ENCODE data around the gene CMIP. TPM values are rescaled to one million over a fixed set of nuclear protein-coding genes. Genes with fewer than 3 reads are reported as not detected.
A peak's percentile ranks its signal among the peaks of the same experiment; 100 is the strongest.

The CMIP gene
- 10 to 100 TPM; 15.5 to 65.9 (median 20.2) TPM for total RNA-seq

DNA sequence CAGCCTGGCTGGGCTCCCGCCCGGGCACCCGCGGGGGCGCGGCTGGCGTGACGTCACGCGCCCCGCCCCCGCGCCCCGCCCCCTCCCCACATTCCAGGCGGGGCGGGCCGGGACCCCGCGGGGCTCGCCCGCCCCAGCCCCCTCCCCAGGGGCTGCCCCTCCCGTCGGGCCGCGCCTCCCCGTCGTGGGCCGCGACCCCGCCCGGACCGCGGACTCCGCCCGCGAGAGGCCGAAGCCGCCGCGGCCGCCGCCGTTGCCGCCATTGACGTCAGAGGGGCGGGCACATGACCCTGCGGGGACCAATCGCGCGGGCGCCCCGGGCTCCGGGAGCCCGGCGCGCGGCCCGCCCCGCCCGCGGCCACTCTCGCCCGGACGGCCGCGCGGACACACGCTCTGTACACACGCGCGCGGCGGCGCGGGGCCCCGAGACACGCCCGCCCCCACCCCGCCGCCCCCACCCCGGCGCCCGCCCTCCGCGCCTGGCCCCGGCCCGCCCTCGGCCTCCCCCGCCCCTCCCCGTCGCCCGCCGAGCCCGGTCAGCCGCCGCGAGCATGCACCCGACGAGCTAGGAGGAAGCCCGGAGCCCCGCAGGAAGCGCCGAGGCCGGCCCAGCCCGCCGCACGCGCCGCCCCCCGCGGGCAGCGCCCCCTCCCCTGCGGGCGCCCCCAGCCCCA, at the start of gene CMIP:
CMIP (plus strand) TSS at position 361 of the 674 bp plus-strand sequence.
- peak in 1 of 2 donors; percentile 65 for TF ChIP-seq POLR2A (IDR thresholded peaks at IDR 0.05)
- TF ChIP-seq, protein P1, sequence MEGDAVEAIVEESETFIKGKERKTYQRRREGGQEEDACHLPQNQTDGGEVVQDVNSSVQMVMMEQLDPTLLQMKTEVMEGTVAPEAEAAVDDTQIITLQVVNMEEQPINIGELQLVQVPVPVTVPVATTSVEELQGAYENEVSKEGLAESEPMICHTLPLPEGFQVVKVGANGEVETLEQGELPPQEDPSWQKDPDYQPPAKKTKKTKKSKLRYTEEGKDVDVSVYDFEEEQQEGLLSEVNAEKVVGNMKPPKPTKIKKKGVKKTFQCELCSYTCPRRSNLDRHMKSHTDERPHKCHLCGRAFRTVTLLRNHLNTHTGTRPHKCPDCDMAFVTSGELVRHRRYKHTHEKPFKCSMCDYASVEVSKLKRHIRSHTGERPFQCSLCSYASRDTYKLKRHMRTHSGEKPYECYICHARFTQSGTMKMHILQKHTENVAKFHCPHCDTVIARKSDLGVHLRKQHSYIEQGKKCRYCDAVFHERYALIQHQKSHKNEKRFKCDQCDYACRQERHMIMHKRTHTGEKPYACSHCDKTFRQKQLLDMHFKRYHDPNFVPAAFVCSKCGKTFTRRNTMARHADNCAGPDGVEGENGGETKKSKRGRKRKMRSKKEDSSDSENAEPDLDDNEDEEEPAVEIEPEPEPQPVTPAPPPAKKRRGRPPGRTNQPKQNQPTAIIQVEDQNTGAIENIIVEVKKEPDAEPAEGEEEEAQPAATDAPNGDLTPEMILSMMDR (IDR thresholded peaks at IDR 0.05) = no peak
- peak within 1 kb of the TSS; percentile 38 to 69 (median 42) for H3K4me3 ChIP-seq (replicated peaks in 1 of 3)
- peaks cover 41 to 42% of the 10 kb centered on the region in 2 donors for H3K4me1 ChIP-seq
- H3K27me3 ChIP-seq = no peaks in the 10 kb centered on the region
- peak within 1 kb of the TSS; percentile 78 to 89 (median 85) for H3K27ac ChIP-seq
- no peaks in the 10 kb centered on the region for H3K9me3 ChIP-seq
- no peaks in the 10 kb centered on the region for H3K36me3 ChIP-seq
- peak; percentile 82 to 84 for DNase-seq
- no CpG with 5 or more reads among the region's 114 CpGs for WGBS, 2 donors
- intact Hi-C loops (cut with DNase I) = loop anchor here (5.0 kb wide), 1 partner anchor 98 kb away; no protein-coding TSS in a partner anchor

DNA sequence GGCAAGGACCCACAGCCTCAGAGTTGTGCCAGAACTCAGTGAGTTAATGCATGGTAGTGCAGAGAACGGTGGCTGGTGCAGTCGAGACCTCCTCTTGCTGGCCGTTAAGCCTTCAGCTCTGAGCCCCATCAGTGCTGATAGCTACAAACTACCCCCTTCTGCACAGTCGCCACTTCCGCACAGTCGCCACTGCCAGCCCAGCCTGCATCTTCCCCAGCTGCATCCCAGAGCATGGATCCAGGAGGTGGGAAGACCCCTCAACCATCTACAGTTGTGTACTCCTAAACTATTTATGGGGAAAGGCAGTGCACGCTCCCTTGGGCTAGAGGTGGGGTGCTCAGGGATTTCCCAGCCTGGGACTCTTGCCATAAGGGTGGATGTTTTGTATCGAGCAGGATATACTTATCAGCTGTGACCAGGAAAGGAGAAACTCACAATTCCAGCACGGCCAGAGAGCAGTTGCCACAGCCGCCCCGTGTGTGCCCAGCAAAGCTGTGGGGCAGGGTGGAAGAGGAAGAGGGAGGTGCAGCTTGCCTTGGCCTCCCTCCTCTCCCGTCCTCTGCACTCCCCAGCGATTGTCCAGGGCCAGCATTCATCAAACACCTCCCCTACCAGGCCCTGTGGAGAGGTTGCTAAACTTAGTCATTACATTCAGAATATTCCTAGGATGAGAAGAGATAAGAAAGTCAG, 49.5 kb upstream of the CMIP start:
- Histone ChIP-seq H3K27me3 (no peaks in the 10 kb centered on the region), H3K36me3 (no peaks in the 10 kb centered on the region), H3K27ac (no peak overlapping the region), H3K4me3 (replicated peaks in 1 of 3) (no peak overlapping the region), H3K9me3 (no peaks in the 10 kb centered on the region), H3K4me1 (no peaks in the 10 kb centered on the region)
- WGBS, 2 donors = 60 to 64% methylated on average over 13 of the region's 13 CpGs
- no peak for TF ChIP-seq POLR2A (IDR thresholded peaks at IDR 0.05)
- TF ChIP-seq, protein P1 (IDR thresholded peaks at IDR 0.05) = no peak
- intact Hi-C loops (cut with DNase I) = no loop called here
- no peak for DNase-seq

DNA sequence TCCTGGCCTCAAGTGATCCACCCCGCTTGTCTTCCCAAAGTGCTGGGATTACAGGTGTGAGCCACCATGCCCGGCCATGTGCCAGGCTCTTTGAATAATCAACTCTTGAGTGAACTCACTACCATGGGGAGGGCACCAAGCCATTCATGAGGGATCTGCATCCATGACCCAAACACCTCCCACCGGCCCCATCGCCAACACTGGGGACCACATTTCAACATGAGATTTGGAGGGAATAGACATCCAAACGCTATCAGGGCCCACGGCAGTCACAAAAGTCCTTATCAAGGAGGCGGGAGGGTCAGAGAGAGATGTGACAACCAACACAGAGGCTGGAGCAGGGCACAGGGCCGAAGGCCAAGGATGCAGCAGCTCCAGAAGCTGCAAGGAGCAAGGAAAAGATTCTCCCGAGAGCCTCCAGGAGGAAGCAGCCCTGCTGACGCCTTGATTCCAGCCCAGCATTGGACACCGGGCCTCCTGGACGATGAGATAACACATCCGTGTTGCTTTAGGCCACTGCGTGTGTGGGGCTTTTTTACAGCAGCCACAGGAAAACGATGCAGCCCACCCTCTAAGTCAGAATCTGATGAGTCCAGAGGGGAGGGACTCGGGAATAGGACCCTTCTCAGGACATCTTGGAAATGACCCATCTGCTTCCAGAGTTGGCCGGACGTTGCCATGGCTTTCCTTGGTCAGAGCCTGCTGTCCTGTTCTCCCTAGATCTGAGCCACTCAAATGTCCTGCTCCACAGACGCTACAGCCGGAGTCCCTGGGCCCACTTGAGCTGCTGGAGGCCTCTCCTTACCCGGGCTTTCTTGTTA, 47.3 kb upstream of the CMIP start:
- no peak overlapping the region for H3K27ac ChIP-seq
- 78 to 80% methylated on average over 18 to 21 of the region's 21 CpGs for WGBS, 2 donors
- no peaks in the 10 kb centered on the region for H3K27me3 ChIP-seq
- no peak for TF ChIP-seq POLR2A (IDR thresholded peaks at IDR 0.05)
- TF ChIP-seq, protein P1 (IDR thresholded peaks at IDR 0.05) = no peak
- intact Hi-C loops (cut with DNase I) = no loop called here
- no peaks in the 10 kb centered on the region for H3K4me1 ChIP-seq
- DNase-seq = no peak
- H3K9me3 ChIP-seq = no peaks in the 10 kb centered on the region
- no peak overlapping the region for H3K4me3 ChIP-seq (replicated peaks in 1 of 3)
- no peaks in the 10 kb centered on the region for H3K36me3 ChIP-seq

DNA sequence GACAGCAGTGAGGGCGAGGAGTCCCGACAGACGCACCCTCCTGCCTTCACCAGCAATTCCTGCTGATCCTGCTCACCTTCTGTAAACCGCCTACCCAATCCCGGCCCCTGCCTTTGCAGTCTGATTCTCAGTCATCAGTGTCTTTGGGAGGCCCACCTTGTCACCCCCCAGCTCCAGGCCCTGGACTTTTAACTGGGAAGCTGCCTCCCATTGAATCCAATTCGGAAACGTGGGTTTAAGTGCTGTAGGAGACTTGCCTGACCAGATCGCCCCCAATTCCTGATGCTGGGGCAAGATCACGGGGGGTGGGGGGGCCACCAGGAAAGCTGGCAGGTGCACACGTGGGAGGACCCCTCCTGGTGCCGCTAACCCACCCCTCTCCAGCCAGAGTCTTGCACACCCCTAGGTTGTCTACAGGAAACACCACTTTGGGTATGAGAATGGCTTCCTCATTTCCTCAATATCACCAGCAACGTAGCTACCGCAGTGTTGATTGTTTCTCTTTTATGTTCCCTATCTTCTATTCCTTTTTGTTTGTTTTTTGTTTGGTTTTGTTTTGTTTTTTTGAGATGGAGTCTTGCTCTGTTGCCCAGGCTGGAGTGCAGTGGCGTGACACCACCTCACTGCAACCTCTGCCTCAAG, 46.6 kb upstream of the CMIP start:
- intact Hi-C loops (cut with DNase I) = no loop called here
- no peak for DNase-seq
- no peaks in the 10 kb centered on the region for H3K36me3 ChIP-seq

More for the DNA sequence above, 46.6 kb upstream of the CMIP start:
- TF ChIP-seq, protein P1 (IDR thresholded peaks at IDR 0.05) = no peak
- no peak for TF ChIP-seq POLR2A (IDR thresholded peaks at IDR 0.05)
- H3K9me3 ChIP-seq = no peaks in the 10 kb centered on the region
- 75 to 81% methylated on average over 13 to 14 of the region's 14 CpGs for WGBS, 2 donors
- no peak overlapping the region for H3K4me3 ChIP-seq (replicated peaks in 1 of 3)
- no peaks in the 10 kb centered on the region for H3K27me3 ChIP-seq
- H3K4me1 ChIP-seq = no peaks in the 10 kb centered on the region
- H3K27ac ChIP-seq = no peak overlapping the region

Measured in thyroid gland (tissue), 4 donors.